ENCODE data around the gene HSPA12B. TPM values are rescaled to one million over a fixed set of nuclear protein-coding genes. Genes with fewer than 3 reads are reported as not detected.
"Not testable (repeated sequence)": the region's sequence is repeated elsewhere in the genome, so short reads cannot be mapped to it uniquely, and the experiment has no call there.

HSPA12B gene
- polyA plus RNA-seq, 1 donor = 11.5 TPM

GRCh38 chr20:3786126-3786484 is 53.6 kb downstream of the HSPA12B start:
- DNase-seq = no peak

- DNase-seq = peak; percentile 88
Measured at GRCh38 chr20:3786665-3787323, 54.3 kb downstream of the HSPA12B start, which contains the start of gene CENPB. Gene CENPB, minus strand, starts transcription at chr20:3786740. Its CDS starts 257 bp downstream, at chr20:3786483.

GRCh38 chr20:3787324-3788014 is 55.0 kb downstream of the HSPA12B start:
- DNase-seq = no peak

- no peak for DNase-seq
Measured at GRCh38 chr20:3788685-3789155, 56.2 kb downstream of the HSPA12B start.

- DNase-seq = not testable (repeated sequence)
Measured at GRCh38 chr20:3789201-3789600, 56.7 kb downstream of the HSPA12B start.

- not testable (repeated sequence) for DNase-seq
Measured at GRCh38 chr20:3794168-3794567, 61.7 kb downstream of the HSPA12B start.

- no peak for DNase-seq
Measured at GRCh38 chr20:3794701-3795420, 62.4 kb downstream of the HSPA12B start.

DNA sequence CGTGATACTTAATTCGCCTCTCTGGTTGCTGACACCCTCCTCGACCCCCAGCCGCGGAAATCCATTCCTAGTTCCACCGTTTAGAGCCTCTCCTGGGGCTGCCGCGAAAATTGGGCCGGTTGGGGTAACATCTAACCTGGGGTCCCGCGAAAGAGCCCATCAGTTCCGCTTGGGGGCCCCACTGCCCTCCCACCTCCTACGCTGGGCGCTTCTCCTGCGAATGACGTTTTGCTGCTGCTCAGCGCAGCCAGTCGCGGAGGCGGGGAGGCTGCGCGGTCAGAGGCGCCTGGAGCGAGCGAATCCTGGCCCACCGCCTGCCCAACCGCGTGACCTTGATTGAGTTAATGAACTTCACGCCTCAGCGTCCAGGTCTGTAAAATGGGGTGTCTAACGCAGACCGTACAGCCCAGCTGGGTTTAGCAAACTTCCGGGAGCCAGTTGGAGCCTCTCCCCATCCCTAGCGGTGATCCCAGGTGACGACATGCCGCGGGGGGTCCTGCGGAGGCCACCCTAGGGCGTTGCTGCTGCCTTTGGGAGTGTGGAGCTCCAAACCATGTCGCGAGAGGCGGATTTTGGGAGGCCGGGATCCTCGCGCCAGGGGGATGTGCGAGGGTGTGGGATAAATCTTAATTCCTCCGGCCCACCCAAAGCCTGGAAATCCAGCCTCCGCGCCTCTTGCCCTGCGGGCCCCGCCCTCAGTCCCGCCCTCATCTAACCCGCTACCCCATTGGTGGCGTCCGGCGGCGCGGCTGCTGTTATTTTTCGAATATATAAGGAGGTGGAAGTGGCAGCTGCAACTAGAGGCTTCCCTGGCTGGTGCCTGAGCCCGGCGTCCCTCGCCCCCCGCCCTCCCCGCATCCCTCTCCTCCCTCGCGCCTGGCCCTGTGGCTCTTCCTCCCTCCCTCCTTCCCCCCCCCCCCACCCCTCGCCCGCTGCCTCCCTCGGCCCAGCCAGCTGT is 63.3 kb downstream of the HSPA12B start, which contains the start of gene CDC25B:
TSS of gene CDC25B (plus strand) at position 800 of the 958 bp plus-strand sequence. CDS start 222 bp downstream, outside the sequence.
- DNase-seq = peak; percentile 92

DNA sequence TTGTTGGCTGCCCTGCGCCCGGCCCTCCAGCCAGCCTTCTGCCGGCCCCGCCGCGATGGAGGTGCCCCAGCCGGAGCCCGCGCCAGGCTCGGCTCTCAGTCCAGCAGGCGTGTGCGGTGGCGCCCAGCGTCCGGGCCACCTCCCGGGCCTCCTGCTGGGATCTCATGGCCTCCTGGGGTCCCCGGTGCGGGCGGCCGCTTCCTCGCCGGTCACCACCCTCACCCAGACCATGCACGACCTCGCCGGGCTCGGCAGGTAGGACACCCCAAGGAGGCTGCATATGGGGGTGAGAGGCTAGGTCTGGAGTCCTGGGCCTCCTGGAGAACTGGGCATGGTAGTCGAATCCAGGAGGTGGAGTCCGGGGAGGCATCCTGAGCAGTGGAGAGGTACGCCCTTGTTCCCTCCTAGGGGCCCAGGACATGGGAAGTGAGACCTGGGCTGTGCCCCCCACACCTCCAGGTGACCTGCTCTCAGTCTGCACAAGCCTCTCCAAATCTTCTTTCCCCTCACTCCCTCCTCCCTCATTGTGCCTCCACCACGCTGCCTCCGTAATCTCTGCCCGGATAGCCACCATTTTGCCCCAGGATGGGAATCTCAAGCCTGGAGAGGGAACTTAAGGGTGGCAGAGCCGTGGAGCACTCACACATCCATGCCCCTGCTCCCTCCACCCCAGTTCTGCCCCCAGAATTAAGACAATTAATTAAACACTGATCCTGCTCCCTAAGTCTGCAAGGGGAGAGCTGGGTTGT is 64.2 kb downstream of the HSPA12B start:
- DNase-seq = no peak

DNA sequence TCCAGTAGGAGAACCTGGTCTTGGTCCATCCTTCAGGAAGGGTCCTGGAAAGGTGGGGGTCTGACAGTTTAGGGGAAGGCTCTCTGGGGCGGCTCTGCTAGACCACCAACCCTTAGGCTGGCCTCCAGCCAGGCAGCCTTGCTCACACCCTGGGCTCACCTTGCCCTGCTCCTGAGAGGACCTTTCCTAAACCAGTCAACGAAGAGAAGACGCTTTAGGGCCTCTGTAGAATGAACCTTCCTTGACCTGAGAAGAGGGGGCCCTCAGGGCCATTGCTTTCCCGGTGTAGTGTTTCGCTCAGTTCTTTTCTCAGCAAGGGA is 64.7 kb downstream of the HSPA12B start:
- no peak for DNase-seq

DNA sequence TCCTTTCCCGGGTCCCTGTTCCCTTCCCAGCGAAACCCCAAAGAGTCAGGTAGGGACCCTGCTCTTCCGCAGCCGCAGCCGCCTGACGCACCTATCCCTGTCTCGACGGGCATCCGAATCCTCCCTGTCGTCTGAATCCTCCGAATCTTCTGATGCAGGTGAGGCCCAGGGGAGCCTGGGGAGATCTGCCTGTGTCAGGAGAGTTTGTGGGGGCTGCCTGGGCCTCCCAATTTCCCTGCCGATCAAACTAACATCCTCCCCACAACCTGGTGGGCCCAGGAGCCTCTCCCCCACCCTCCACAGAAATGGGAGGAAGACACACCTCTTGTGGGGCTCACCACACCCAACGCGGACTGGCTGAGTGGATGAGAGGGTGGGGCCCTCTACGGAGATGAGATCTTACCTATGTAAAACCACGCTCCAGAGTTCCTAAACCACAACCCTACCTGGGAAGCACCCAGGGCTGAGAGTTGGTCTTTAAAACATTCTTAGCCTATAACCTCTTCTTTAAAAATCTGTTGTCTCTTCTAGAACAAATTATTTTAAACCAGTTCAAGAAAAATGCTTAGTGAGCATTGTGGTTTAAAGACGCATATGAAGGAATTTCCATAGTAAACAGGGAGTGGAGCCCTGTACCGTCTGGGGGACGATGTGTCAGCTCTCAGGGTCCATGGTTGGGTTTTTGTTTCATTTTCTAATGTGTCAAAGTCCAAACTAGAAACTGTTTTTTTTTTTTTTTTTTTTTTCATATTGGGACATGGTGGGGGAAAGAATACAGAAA is 65.3 kb downstream of the HSPA12B start:
- DNase-seq = no peak

DNA sequence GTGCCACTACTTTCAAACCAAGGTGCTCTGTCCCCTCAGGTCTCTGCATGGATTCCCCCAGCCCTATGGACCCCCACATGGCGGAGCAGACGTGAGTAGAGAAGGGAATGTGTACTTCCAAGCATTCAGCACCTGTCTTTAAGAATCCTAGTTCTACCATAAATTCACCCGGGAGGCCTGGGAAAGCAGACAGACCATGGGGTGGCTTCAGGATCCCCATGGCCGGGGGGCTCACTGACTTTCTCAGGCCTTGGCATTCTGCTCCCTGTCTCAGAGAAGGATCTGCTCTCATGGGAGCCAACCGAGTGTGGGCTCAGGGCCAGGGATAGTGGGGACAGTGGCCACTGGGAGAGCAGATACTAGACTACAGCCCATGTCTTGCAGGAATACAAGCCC is 65.9 kb downstream of the HSPA12B start:
- DNase-seq = no peak

DNA sequence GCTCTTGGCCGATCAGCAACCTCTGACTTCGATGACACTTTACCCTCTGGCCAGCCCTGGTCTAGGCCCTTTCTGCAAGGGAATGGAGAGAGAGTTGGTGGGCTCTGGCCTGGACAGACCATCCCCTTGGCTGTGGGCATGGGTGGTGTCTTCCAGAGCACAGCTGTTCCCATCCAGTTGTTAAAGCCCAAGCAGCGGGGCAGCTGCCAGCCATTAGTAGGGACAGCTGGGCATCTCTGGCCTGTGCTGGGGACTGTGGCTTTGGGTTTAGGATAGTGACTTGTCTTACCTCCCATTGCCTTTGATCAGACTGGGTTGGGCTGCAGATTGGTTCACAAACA is 66.4 kb downstream of the HSPA12B start:
- no peak for DNase-seq

- no peak for DNase-seq
Measured at GRCh38 chr20:3800256-3800877, 67.9 kb downstream of the HSPA12B start.

DNA sequence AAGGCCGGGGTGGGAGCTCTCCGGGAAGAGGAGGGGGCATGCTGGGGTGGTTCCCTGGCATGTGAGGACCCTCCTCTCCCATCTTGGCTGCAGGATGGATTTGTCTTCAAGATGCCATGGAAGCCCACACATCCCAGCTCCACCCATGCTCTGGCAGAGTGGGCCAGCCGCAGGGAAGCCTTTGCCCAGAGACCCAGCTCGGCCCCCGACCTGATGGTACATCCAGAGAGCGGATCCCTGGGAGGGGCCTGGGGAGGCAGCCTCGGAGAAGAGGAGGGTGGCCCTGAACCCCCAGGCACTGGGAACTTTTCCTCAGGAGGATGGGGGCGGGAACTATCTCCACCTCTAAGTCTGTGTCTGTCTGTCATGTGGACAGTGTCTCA is 68.4 kb downstream of the HSPA12B start:
- DNase-seq = no peak

DNA sequence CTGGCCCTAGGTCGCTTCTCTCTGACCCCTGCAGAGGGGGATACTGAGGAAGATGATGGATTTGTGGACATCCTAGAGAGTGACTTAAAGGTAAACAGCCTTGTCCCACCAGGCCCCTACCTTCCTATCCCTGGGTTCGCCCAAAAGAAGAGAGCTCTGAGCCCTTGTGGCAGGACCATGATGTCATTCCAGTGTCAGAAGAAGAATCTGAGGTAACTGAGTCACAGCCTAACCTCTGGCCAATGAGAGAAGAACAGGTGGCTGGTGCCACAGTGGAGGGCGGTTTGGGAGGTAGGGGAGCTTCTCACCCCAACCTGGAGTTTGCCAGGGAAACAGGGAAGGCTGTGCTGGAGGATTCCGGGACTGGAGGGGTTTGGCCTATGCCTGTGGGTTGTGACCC is 68.8 kb downstream of the HSPA12B start:
- no peak for DNase-seq

DNA sequence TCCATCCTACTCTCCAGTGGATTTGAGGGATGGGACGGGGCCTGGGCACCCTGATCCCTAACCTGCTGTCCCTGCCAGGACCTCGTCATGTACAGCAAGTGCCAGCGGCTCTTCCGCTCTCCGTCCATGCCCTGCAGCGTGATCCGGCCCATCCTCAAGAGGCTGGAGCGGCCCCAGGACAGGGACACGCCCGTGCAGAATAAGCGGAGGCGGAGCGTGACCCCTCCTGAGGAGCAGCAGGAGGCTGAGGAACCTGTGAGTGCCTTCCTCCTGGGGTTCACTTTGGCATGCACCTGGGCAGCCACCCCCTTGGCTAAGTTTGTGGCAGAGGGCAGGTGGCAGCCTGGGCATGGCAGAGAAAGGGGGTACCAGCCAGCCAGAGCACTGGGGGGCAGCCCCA is 69.4 kb downstream of the HSPA12B start:
- DNase-seq = no peak
